Gastroesophageal sphincter (tissue), 3 donors: ENCODE data around the gene DMD.

Source experiments
- EP300 ChIP-seq: sonication (generic); formaldehyde crosslinking; IDR thresholded peaks from one replicate; pipeline ENCODE4 v1.6.1; 2017; ENCODE audit warnings: antibody characterized with exemption, mild to moderate bottlenecking
- POLR2A ChIP-seq, 2 donors: fragments of 450-650 bp; IDR thresholded peaks; one replicate each; pipeline ENCODE4 v1.6.1; 2017; ENCODE audit warnings: antibody characterized with exemption in 2 of 2, mild to moderate bottlenecking in 2 of 2, moderate library complexity in 1 of 2
- POLR2AphosphoS5 ChIP-seq: sonication (generic); formaldehyde crosslinking; IDR thresholded peaks from one replicate; pipeline ENCODE4 v1.6.1; 2017; ENCODE audit warnings: antibody characterized with exemption
- TF ChIP-seq, protein P1 (sequence below), 4 experiments: fragments of 200-600 bp in 2 of 4; fragments of 450-650 bp in 2 of 4; sonication (generic) in 1 of 4; IDR thresholded peaks; one replicate each; pipeline ENCODE4 v1.5.1; 2017 to 2019; ENCODE audit warnings: antibody characterized with exemption in 4 of 4, mild to moderate bottlenecking in 2 of 4, moderate library complexity in 2 of 4

DNA sequence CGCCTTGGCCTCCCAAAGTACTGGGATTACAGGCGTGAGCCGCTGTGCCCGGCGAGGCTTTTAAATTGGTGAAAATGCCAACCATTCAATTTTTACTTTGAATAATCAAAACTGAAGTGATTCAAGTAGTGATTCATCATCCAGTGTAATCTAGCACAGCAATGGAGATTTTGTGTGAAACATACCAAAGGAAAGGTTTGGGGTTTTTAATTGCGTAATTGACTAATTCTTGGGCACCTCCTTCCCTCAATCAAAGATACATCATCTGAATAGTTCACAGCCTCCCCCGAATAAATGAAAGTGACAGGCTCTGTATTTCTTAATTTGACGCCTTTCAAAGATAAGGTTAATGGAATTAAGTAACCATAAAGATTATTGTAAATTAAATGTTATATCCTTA, 69.0 kb downstream of the DMD start:
- TF ChIP-seq EP300 (no peak), POLR2AphosphoS5 (no peak), POLR2A (IDR thresholded peaks at IDR 0.05) (no peak)
- TF ChIP-seq, protein P1, sequence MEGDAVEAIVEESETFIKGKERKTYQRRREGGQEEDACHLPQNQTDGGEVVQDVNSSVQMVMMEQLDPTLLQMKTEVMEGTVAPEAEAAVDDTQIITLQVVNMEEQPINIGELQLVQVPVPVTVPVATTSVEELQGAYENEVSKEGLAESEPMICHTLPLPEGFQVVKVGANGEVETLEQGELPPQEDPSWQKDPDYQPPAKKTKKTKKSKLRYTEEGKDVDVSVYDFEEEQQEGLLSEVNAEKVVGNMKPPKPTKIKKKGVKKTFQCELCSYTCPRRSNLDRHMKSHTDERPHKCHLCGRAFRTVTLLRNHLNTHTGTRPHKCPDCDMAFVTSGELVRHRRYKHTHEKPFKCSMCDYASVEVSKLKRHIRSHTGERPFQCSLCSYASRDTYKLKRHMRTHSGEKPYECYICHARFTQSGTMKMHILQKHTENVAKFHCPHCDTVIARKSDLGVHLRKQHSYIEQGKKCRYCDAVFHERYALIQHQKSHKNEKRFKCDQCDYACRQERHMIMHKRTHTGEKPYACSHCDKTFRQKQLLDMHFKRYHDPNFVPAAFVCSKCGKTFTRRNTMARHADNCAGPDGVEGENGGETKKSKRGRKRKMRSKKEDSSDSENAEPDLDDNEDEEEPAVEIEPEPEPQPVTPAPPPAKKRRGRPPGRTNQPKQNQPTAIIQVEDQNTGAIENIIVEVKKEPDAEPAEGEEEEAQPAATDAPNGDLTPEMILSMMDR (IDR thresholded peaks at IDR 0.05): no peak
